OCI-LY7 (cell line): ENCODE measurements around the gene AAK1.

Source experiments
- EZH2phosphoT487 ChIP-seq: fragments of 200-600 bp; sonication (generic); IDR thresholded peaks from 2 replicates; pipeline ENCODE4 v1.6.1; 2018; ENCODE audit warnings: low read depth, borderline replicate concordance, mild to moderate bottlenecking, mixed run types, antibody characterized with exemption, low read length, moderate library complexity, mixed read lengths
- TF ChIP-seq, protein P1 (sequence below): fragments of 200-600 bp; sonication (generic); conservative IDR thresholded peaks from 2 replicates; pipeline ENCODE4 v1.5.1; 2014; ENCODE audit warnings: mild to moderate bottlenecking, antibody characterized with exemption, low read length, moderate library complexity, mixed read lengths

DNA sequence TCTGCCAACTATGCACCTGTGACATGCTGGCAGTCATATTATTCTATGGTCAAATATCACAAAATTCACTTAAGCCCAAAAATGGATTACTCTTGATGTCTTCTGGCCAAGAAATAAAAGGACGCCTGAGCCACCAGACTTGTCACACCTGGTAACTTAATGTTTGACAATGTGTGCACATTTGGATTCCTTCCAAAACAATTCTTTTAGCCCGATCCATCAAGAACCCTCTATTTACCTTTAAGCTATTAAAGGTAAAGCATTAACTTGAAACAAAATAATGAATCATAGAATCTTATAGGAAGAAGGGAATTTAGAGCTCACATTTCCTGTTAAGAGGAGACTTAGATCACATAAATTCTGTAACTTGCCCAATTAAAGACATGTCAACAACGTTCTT, 159.8 kb downstream of the AAK1 start:
- TF ChIP-seq, protein P1, sequence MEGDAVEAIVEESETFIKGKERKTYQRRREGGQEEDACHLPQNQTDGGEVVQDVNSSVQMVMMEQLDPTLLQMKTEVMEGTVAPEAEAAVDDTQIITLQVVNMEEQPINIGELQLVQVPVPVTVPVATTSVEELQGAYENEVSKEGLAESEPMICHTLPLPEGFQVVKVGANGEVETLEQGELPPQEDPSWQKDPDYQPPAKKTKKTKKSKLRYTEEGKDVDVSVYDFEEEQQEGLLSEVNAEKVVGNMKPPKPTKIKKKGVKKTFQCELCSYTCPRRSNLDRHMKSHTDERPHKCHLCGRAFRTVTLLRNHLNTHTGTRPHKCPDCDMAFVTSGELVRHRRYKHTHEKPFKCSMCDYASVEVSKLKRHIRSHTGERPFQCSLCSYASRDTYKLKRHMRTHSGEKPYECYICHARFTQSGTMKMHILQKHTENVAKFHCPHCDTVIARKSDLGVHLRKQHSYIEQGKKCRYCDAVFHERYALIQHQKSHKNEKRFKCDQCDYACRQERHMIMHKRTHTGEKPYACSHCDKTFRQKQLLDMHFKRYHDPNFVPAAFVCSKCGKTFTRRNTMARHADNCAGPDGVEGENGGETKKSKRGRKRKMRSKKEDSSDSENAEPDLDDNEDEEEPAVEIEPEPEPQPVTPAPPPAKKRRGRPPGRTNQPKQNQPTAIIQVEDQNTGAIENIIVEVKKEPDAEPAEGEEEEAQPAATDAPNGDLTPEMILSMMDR = no peak
- TF ChIP-seq EZH2phosphoT487 = no peak
